Heart right ventricle (tissue), 16 donors: ENCODE measurements around the gene UBE2E3. TPM values are rescaled to one million over a fixed set of nuclear protein-coding genes. Genes with fewer than 3 reads are reported as not detected.

Source experiments
- ATAC-seq, 8 donors: fragments of 200-7000 bp; cut with Tn5 transposase; one replicate each; pipeline ENCODE4 v1.9.1; 2020; ENCODE audit warnings: mild to moderate bottlenecking in 8 of 8, moderate library complexity in 8 of 8, moderate number of reproducible peaks in 1 of 8
- DNase-seq, 2 donors: peaks; one replicate each; pipeline ENCODE4 v3.0.0-alpha.2; 2020
- H3K27ac ChIP-seq, 10 donors: fragments of 200-600 bp; sonication (generic) in 2 of 10; one replicate each; pipeline versions ENCODE4 v1.5.0 to v1.8.0; 2020 to 2022; ENCODE audit warnings: mild to moderate bottlenecking in 3 of 10
- H3K27me3 ChIP-seq, 7 donors: fragments of 200-600 bp; one replicate each; pipeline ENCODE4 v1.8.0; 2021 to 2022; ENCODE audit warnings: mild to moderate bottlenecking in 2 of 7
- H3K36me3 ChIP-seq, 9 donors: fragments of 200-600 bp; sonication (generic) in 1 of 9; one replicate each; pipeline versions ENCODE4 v1.5.0 to v1.8.0; 2020 to 2022; ENCODE audit warnings: mild to moderate bottlenecking in 2 of 9
- H3K4me1 ChIP-seq, 9 donors: fragments of 200-600 bp; sonication (generic) in 1 of 9; one replicate each; pipeline versions ENCODE4 v1.5.0 to v1.8.0; 2020 to 2022; ENCODE audit warnings: mild to moderate bottlenecking in 4 of 9
- H3K4me3 ChIP-seq, 10 donors: fragments of 200-600 bp; sonication (generic) in 2 of 10; one replicate each; pipeline versions ENCODE4 v1.5.0 to v1.8.0; 2020 to 2022; ENCODE audit warnings: mild to moderate bottlenecking in 7 of 10, moderate library complexity in 2 of 10
- H3K9me3 ChIP-seq, 11 donors: fragments of 200-600 bp in 10 of 11; sonication (generic) in 2 of 11; one replicate each; pipeline versions ENCODE4 v1.5.0 to v1.8.0; 2013 to 2022; ENCODE audit warnings: mild to moderate bottlenecking in 2 of 11, control low read depth in 1 of 11, moderate library complexity in 1 of 11
- CTCF ChIP-seq, 9 donors: fragments of 200-600 bp; sonication (generic) in 2 of 9; IDR thresholded peaks; one replicate each; pipeline versions ENCODE4 v1.5.0 to v1.8.0; 2021 to 2022; ENCODE audit warnings: antibody characterized with exemption in 9 of 9, mild to moderate bottlenecking in 5 of 9, moderate library complexity in 1 of 9
- WGBS, 2 donors: extraction: QIAGEN DNeasy Blood & Tissue Kit; methylation state at CpG; one replicate each; pipeline ENCODE4 v1.1.7; 2013; ENCODE audit warnings: inconsistent platforms in 1 of 2; 5-methylcytosine and 5-hydroxymethylcytosine counted together
- intact Hi-C, 10 donors: fragments of 100-400 bp; cut with DNase I; formaldehyde crosslinking; loops; one replicate each; pipeline versions ENCODE4 v1.11.1 to v1.14.2; 2022
- polyA plus RNA-seq, 2 donors: library from polyadenylated mRNA; stranded (reverse); fragments of 200-250 nt; gene quantifications; one replicate each; pipeline ENCODE4 v1.2.3, GENCODE V29; 2013
- total RNA-seq, 10 donors: library from RNA; stranded (reverse); fragmentation: NEBNext Ultra II Directional in 3 of 10; extraction: Animal tissue kit (Norgen Biotek cat#: 25700) in 3 of 10; gene quantifications; one replicate each; pipeline versions ENCODE4 v1.2.1 to v1.2.4, GENCODE V29; 2021 to 2023
- donor health status: Arrhythmogenic right ventricular cardiomyopathy.
- donor health status: ischemic (EF 13 %, LVEDD 7.1; RV severe dilation, severe dysfunction).
- donor health status: healthy with polysubstance abuse.
- donor health status: DM: no; HTN: yes; CAD: no.
- donor health status: DM: no; HTN: no; CAD: no.
- donor health status: ischemic (EF 25% LVEDD 6.9; RV normal size, moderate dysfunction).
- donor health status: ischemic (EF 25% LVEDD 5.7; RV mildly dilated, moderate dysfunction).
- donor health status: healthy.
- donor health status: DM: yes; HTN: yes; CAD: no.
- donor health status: Ischemic cardiomyopathy.
- donor health status: ischemic (EF 35%, LVEDD 5.7; RV mildly dilated, moderate dysfunction).
- donor health status: nonischemic (EF 11% LVEDD 7.7; RV severe dilation, severe dysfunction).
- donor health status: DM: yes; HTN: yes; CAD: no.
- donor health status: PGD.
- donor health status: ischemic (EF 29% LVEDD 5.4; RV normal size, mild dysfunction).
- donor health status: nonischemic (EF 23%, LVEDD 6.1; RV moderate dilation, normal function).

The UBE2E3 gene
- total and polyA plus RNA-seq, 12 donors, result 26.3 to 59.1 (median 54.9) TPM

GRCh38 chr2:180969124-180969523 is 11.3 kb upstream of the UBE2E3 start:
- DNase-seq (no peak), ATAC-seq (no peak)
- Histone ChIP-seq H3K4me3 (no peak overlapping the region), H3K4me1 (no peaks in the 10 kb centered on the region), H3K27me3 (no peaks in the 10 kb centered on the region), H3K9me3 (no peaks in the 10 kb centered on the region), H3K27ac (no peak overlapping the region), H3K36me3 (no peaks in the 10 kb centered on the region)
- WGBS, 2 donors, result 62 to 86% methylated on average over 1 of the region's 1 CpG
- intact Hi-C loops, result no loop called here
- TF ChIP-seq CTCF (IDR thresholded peaks at IDR 0.05), result no peak

- TF ChIP-seq CTCF (IDR thresholded peaks at IDR 0.05), result no peak
- no peaks in the 10 kb centered on the region for H3K27me3 ChIP-seq
- WGBS, 2 donors, result 85 to 90% methylated on average over 3 of the region's 3 CpGs
- no peak overlapping the region for H3K4me3 ChIP-seq
- DNase-seq, result no peak
- no peaks in the 10 kb centered on the region for H3K9me3 ChIP-seq
- no peaks in the 10 kb centered on the region for H3K4me1 ChIP-seq
- H3K36me3 ChIP-seq, result no peaks in the 10 kb centered on the region
- no peak overlapping the region for H3K27ac ChIP-seq
- no peak for ATAC-seq
- intact Hi-C loops, result no loop called here
Measured at GRCh38 chr2:180970016-180970415, 10.4 kb upstream of the UBE2E3 start.

- H3K9me3 ChIP-seq, result no peaks in the 10 kb centered on the region
- H3K4me1 ChIP-seq, result no peaks in the 10 kb centered on the region
- WGBS, 2 donors, result 95 to 100% methylated on average over 1 of the region's 1 CpG
- DNase-seq (no peak), ATAC-seq (no peak)
- intact Hi-C loops, result no loop called here
- no peak overlapping the region for H3K4me3 ChIP-seq
- no peaks in the 10 kb centered on the region for H3K36me3 ChIP-seq
- no peaks in the 10 kb centered on the region for H3K27me3 ChIP-seq
- TF ChIP-seq CTCF (IDR thresholded peaks at IDR 0.05), result no peak
- H3K27ac ChIP-seq, result no peak overlapping the region
Measured at GRCh38 chr2:180971811-180972210, 8.6 kb upstream of the UBE2E3 start.

GRCh38 chr2:180975585-180975984 is 4.8 kb upstream of the UBE2E3 start:
- Histone ChIP-seq H3K36me3 (no peaks in the 10 kb centered on the region), H3K4me1 (peaks cover 0 to 12% (median 5%) of the 10 kb centered on the region in 9 donors), H3K27me3 (no peaks in the 10 kb centered on the region), H3K4me3 (no peak overlapping the region), H3K9me3 (no peaks in the 10 kb centered on the region), H3K27ac (no peak overlapping the region)
- intact Hi-C loops, result no loop called here
- no peak for TF ChIP-seq CTCF (IDR thresholded peaks at IDR 0.05)
- ATAC-seq, result no peak
- 81 to 88% methylated on average over 2 of the region's 2 CpGs for WGBS, 2 donors
- DNase-seq, result no peak
